ENCODE results near the gene RMND1. TPM values are rescaled to one million over a fixed set of nuclear protein-coding genes. Genes with fewer than 3 reads are reported as not detected.

Gene RMND1
- total and polyA plus RNA-seq, 2 experiments from 2014 or later: 29.9 to 30.6 TPM

DNA sequence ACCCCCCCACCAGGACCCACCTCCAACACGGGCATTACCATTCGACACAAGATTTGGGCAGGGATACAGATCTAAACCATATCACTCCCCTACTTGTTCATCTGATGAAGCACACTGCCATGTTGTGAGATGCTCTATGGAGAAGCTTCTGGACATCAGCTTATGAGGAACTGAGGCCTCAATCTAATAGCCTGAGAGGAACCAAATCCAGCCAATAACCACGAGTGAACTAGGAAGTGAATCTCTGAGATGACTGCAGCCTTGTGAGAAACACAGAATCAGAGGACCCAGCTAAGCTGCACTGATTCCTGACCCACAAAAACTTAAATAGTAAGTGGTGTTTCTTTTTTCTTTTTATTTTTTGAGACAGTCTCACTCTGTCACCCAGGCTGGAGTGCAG lies 39.0 kb downstream of the RMND1 start:
- no peak for DNase-seq
- Histone ChIP-seq H3K4me3 (no peak overlapping the region), H3F3A (ENCODE audit: insufficient read depth) (peaks cover 24% of the 10 kb centered on the region), H3K36me3 (ENCODE audit: low read depth) (peaks cover 71% of the 10 kb centered on the region), H3K4me1 (ENCODE audit: insufficient read depth) (no peaks in the 10 kb centered on the region), H4K20me1 (ENCODE audit: insufficient read depth) (no peaks in the 10 kb centered on the region), H3K9me3 (ENCODE audit: low read depth) (no peaks in the 10 kb centered on the region), H3K4me2 (ENCODE audit: unreplicated experiment) (no peak overlapping the region), H3K27ac (no peak overlapping the region), H3K79me2 (ENCODE audit: insufficient read depth) (peaks cover 30% of the 10 kb centered on the region), H2AFZ (no peak overlapping the region), H3K9me2 (ENCODE audit: insufficient read depth) (no peaks in the 10 kb centered on the region), H3K27me3 (replicated peaks; ENCODE audit: insufficient read depth) (no peaks in the 10 kb centered on the region), H3K9ac (no peak overlapping the region)
- WGBS, 2 experiments (ENCODE audit: low coverage in 1 of 2, low lambda C conversion rate in 2 of 2, missing lambda C conversion rate in 2 of 2): 85 to 88% methylated on average over 3 of the region's 3 CpGs
- TF ChIP-seq EZH2 (IDR thresholded peaks at IDR 0.05; ENCODE audit: insufficient read depth, poor library complexity, severe bottlenecking) (no peak), EZH2phosphoT487 (IDR thresholded peaks at IDR 0.05; ENCODE audit: insufficient read depth, low read depth) (no peak)
- in situ Hi-C loops (cut with MboI): no loop called here

- DNase-seq: no peak
- no peak overlapping the region for H3K9ac ChIP-seq
- no peak overlapping the region for H3K4me2 ChIP-seq (ENCODE audit: unreplicated experiment)
- peaks cover 76% of the 10 kb centered on the region for H3K36me3 ChIP-seq (ENCODE audit: low read depth)
- H3F3A ChIP-seq (ENCODE audit: insufficient read depth): peaks cover 32% of the 10 kb centered on the region
- H3K27me3 ChIP-seq (replicated peaks; ENCODE audit: insufficient read depth): no peaks in the 10 kb centered on the region
- H3K79me2 ChIP-seq (ENCODE audit: insufficient read depth): peaks cover 63% of the 10 kb centered on the region
- 95 to 98% methylated on average over 7 of the region's 7 CpGs for WGBS, 2 experiments (ENCODE audit: low coverage in 1 of 2, low lambda C conversion rate in 2 of 2, missing lambda C conversion rate in 2 of 2)
- in situ Hi-C loops (cut with MboI): no loop called here
- H4K20me1 ChIP-seq (ENCODE audit: insufficient read depth): no peaks in the 10 kb centered on the region
- no peaks in the 10 kb centered on the region for H3K9me3 ChIP-seq (ENCODE audit: low read depth)
- H3K4me1 ChIP-seq (ENCODE audit: insufficient read depth): no peaks in the 10 kb centered on the region
- H3K9me2 ChIP-seq (ENCODE audit: insufficient read depth): no peaks in the 10 kb centered on the region
- no peak overlapping the region for H3K27ac ChIP-seq
- no peak overlapping the region for H2AFZ ChIP-seq
- TF ChIP-seq EZH2phosphoT487 (IDR thresholded peaks at IDR 0.05; ENCODE audit: insufficient read depth, low read depth) (no peak), EZH2 (IDR thresholded peaks at IDR 0.05; ENCODE audit: insufficient read depth, poor library complexity, severe bottlenecking) (no peak)
- H3K4me3 ChIP-seq: no peak overlapping the region
Measured at GRCh38 chr6:151409679-151410078, 42.2 kb downstream of the RMND1 start.

GRCh38 chr6:151409260-151409659 lies 42.7 kb downstream of the RMND1 start:
- Histone ChIP-seq H3K79me2 (ENCODE audit: insufficient read depth) (peaks cover 67% of the 10 kb centered on the region), H3K27ac (no peak overlapping the region), H2AFZ (no peak overlapping the region), H3K36me3 (ENCODE audit: low read depth) (peaks cover 76% of the 10 kb centered on the region), H4K20me1 (ENCODE audit: insufficient read depth) (no peaks in the 10 kb centered on the region), H3K9ac (no peak overlapping the region), H3K4me3 (no peak overlapping the region), H3K4me2 (ENCODE audit: unreplicated experiment) (no peak overlapping the region), H3K4me1 (ENCODE audit: insufficient read depth) (no peaks in the 10 kb centered on the region), H3K27me3 (replicated peaks; ENCODE audit: insufficient read depth) (no peaks in the 10 kb centered on the region), H3F3A (ENCODE audit: insufficient read depth) (peaks cover 31% of the 10 kb centered on the region), H3K9me2 (ENCODE audit: insufficient read depth) (no peaks in the 10 kb centered on the region), H3K9me3 (ENCODE audit: low read depth) (no peaks in the 10 kb centered on the region)
- TF ChIP-seq EZH2phosphoT487 (IDR thresholded peaks at IDR 0.05; ENCODE audit: insufficient read depth, low read depth): no peak
- TF ChIP-seq EZH2 (IDR thresholded peaks at IDR 0.05; ENCODE audit: insufficient read depth, poor library complexity, severe bottlenecking): no peak
- WGBS, 2 experiments (ENCODE audit: low coverage in 1 of 2, low lambda C conversion rate in 2 of 2, missing lambda C conversion rate in 2 of 2): 100% methylated on average over 2 of the region's 2 CpGs
- in situ Hi-C loops (cut with MboI): no loop called here
- DNase-seq: no peak

- no peak overlapping the region for H3K4me2 ChIP-seq (ENCODE audit: unreplicated experiment)
- WGBS, 2 experiments (ENCODE audit: low coverage in 1 of 2, low lambda C conversion rate in 2 of 2, missing lambda C conversion rate in 2 of 2): 80% methylated on average over 2 of the region's 2 CpGs
- no peaks in the 10 kb centered on the region for H3K27me3 ChIP-seq (replicated peaks; ENCODE audit: insufficient read depth)
- H3K9me3 ChIP-seq (ENCODE audit: low read depth): no peaks in the 10 kb centered on the region
- peaks cover 29% of the 10 kb centered on the region for H3F3A ChIP-seq (ENCODE audit: insufficient read depth)
- no peak overlapping the region for H3K9ac ChIP-seq
- in situ Hi-C loops (cut with MboI): no loop called here
- peaks cover 71% of the 10 kb centered on the region for H3K79me2 ChIP-seq (ENCODE audit: insufficient read depth)
- H3K27ac ChIP-seq: no peak overlapping the region
- TF ChIP-seq EZH2 (IDR thresholded peaks at IDR 0.05; ENCODE audit: insufficient read depth, poor library complexity, severe bottlenecking): no peak
- TF ChIP-seq EZH2phosphoT487 (IDR thresholded peaks at IDR 0.05; ENCODE audit: insufficient read depth, low read depth): no peak
- H3K9me2 ChIP-seq (ENCODE audit: insufficient read depth): no peaks in the 10 kb centered on the region
- no peak for DNase-seq
- no peaks in the 10 kb centered on the region for H3K4me1 ChIP-seq (ENCODE audit: insufficient read depth)
- peaks cover 73% of the 10 kb centered on the region for H3K36me3 ChIP-seq (ENCODE audit: low read depth)
- no peak overlapping the region for H2AFZ ChIP-seq
- no peak overlapping the region for H3K4me3 ChIP-seq
- no peaks in the 10 kb centered on the region for H4K20me1 ChIP-seq (ENCODE audit: insufficient read depth)
Measured at GRCh38 chr6:151408858-151409257, 43.1 kb downstream of the RMND1 start.

DNA sequence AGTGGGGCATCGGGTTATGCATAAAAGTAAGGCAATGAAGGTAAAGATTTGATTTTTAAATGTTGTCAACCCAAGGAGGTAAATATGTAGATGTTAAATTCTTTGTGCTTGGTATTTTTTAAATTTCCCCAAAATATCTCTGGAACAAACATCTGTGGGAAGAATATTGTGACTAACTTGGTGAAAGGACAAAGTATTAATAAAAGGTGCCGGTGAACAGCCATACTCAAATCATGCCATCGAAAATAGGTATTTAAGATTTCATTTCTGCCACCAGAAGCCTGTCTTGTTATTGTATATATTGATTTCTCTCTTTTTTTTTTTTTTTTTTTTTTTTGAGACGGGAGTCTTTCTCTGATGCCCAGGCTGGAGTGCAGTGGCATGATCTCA lies 48.0 kb downstream of the RMND1 start:
- Histone ChIP-seq H3K79me2 (ENCODE audit: insufficient read depth) (peaks cover 99% of the 10 kb centered on the region), H4K20me1 (ENCODE audit: insufficient read depth) (peaks cover 5% of the 10 kb centered on the region; the same call in 1 of the 2 replicates), H3K36me3 (ENCODE audit: low read depth) (peaks cover 47% of the 10 kb centered on the region), H2AFZ (no peak overlapping the region), H3K9ac (no peak overlapping the region), H3K4me3 (no peak overlapping the region), H3K9me2 (ENCODE audit: insufficient read depth) (no peaks in the 10 kb centered on the region), H3K27ac (no peak overlapping the region), H3K4me1 (ENCODE audit: insufficient read depth) (peaks cover 13% of the 10 kb centered on the region), H3F3A (ENCODE audit: insufficient read depth) (peaks cover 56% of the 10 kb centered on the region), H3K9me3 (ENCODE audit: low read depth) (no peaks in the 10 kb centered on the region), H3K27me3 (replicated peaks; ENCODE audit: insufficient read depth) (no peaks in the 10 kb centered on the region), H3K4me2 (ENCODE audit: unreplicated experiment) (no peak overlapping the region)
- WGBS, 2 experiments (ENCODE audit: low coverage in 1 of 2, low lambda C conversion rate in 2 of 2, missing lambda C conversion rate in 2 of 2): 87 to 98% methylated on average over 3 to 4 of the region's 4 CpGs
- in situ Hi-C loops (cut with MboI): no loop called here
- no peak for DNase-seq
- TF ChIP-seq EZH2phosphoT487 (IDR thresholded peaks at IDR 0.05; ENCODE audit: insufficient read depth, low read depth) (no peak), EZH2 (IDR thresholded peaks at IDR 0.05; ENCODE audit: insufficient read depth, poor library complexity, severe bottlenecking) (no peak)
